ENCODE results near the gene HOXD10. TPM values are rescaled to one million over a fixed set of nuclear protein-coding genes. Genes with fewer than 3 reads are reported as not detected.

HOXD10 gene
- polyA plus RNA-seq, 4 donors = 0.09 TPM; not detected in 3

DNA sequence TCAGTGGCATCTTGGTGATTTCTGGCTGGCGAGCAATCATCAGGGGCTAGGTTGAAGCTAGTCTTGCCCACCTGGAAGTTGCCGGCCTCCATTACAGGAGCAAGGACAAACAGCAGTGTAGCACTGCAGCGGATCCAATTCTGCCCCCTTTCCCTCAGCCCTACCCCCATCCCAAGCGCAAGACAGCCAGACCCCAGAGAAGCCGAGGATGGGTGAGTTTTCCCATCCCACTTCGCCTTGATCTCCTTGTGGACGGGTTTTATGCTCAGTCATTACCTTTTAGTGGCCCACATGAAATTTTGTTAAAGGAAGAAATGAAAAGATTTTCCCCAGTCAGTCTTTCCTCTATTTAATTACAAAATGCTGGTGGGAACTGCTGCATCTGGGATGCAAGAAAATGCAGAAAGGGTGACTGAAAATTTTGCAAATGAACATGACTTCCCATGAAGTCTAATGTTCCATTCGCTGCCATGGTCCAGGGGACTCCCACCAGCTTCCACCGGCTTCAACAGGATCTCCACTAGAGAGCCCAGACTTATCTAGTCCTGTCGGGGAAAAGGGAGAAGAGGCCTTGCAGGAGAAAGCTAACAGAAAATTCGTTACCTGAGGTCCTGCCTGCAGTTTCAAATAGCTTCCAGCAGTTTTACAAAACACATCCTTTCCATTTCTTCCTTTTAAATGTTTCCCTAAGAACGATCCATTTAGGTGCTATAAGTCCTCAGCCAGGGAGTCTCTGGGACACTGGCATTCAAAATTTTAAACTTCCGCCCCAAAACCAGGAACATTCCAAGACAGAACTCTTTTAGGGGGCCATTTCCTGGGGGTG, 4.0 kb downstream of the HOXD10 start:
- H3K27ac ChIP-seq (ENCODE audit: low read depth in 1 of 3, low read length in 2 of 3) = no peak overlapping the region
- DNase-seq (no peak), FAIRE-seq (no peak)
- WGBS, 3 donors = 17 to 20% (median 19%) methylated on average over 13 of the region's 13 CpGs
- H3K27me3 ChIP-seq (ENCODE audit: control insufficient read depth in 3 of 3, insufficient read depth in 3 of 3, low read length in 3 of 3) = peaks cover 28 to 97% (median 76%) of the 10 kb centered on the region in 3 donors
- H3K4me3 ChIP-seq (ENCODE audit: low read depth in 1 of 3, low read length in 3 of 3) = no peak overlapping the region
- H3K9me3 ChIP-seq (ENCODE audit: control insufficient read depth in 2 of 2, insufficient read depth in 1 of 2, low read depth in 1 of 2, low read length in 1 of 2) = peaks cover 0 to 4% of the 10 kb centered on the region in 2 donors
- no peaks in the 10 kb centered on the region for H3K36me3 ChIP-seq (ENCODE audit: control insufficient read depth in 3 of 3, insufficient read depth in 2 of 3, low read depth in 1 of 3, low read length in 3 of 3)
- H3K4me1 ChIP-seq (ENCODE audit: control insufficient read depth in 3 of 3, insufficient read depth in 2 of 3, low read depth in 1 of 3, low read length in 2 of 3) = no peaks in the 10 kb centered on the region

DNA sequence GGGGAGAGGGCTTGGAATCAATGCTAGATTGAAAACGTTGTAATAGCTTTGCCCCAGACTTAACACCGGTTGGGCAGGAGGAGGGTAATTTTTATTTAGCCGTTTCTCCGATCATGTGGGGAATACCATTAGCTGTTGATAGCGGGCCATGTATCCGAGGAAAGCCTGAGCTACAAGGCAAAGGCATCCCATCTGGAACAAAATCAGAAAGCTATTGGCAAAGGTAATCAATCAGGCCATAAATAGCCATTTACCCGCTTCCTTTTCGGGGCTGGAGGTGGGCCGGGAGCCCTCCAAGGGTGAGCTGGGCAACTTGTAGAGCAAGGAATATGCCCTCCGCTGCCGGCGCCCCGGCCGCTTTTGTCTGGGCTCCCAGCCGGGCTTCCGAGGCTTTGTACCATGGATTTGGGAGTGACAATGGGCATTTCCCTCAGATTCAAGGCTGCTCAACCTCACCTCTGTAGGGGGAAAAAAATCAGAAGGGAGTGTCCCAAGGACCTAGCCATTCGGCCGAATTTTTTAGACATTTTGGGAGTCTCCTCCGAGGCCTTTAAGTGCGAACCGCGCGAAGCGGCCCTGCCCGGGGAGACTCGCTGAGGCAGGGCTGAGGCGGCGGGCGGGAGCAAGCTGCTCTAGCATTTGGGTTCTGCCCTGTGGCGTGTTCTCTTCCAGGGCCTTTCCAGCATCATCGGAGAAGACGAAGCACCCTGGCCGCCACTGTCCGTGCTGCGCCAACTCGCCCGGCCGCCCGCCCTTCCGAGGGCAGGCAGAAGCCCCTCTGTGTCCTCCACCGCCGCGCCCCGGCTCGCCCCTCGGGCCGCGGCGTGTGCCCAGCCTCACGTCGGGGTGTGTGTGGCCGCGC, 4.8 kb downstream of the HOXD10 start:
- Histone ChIP-seq H3K4me1 (ENCODE audit: control insufficient read depth in 3 of 3, insufficient read depth in 2 of 3, low read depth in 1 of 3, low read length in 2 of 3) (no peaks in the 10 kb centered on the region), H3K36me3 (ENCODE audit: control insufficient read depth in 3 of 3, insufficient read depth in 2 of 3, low read depth in 1 of 3, low read length in 3 of 3) (no peaks in the 10 kb centered on the region), H3K4me3 (ENCODE audit: low read depth in 1 of 3, low read length in 3 of 3) (no peak overlapping the region), H3K27me3 (ENCODE audit: control insufficient read depth in 3 of 3, insufficient read depth in 3 of 3, low read length in 3 of 3) (peaks cover 20 to 95% (median 72%) of the 10 kb centered on the region in 3 donors), H3K9me3 (ENCODE audit: control insufficient read depth in 2 of 2, insufficient read depth in 1 of 2, low read depth in 1 of 2, low read length in 1 of 2) (peaks cover 0 to 4% of the 10 kb centered on the region in 2 donors), H3K27ac (ENCODE audit: low read depth in 1 of 3, low read length in 2 of 3) (no peak overlapping the region)
- DNase-seq (no peak), FAIRE-seq (no peak)
- 9 to 19% (median 10%) methylated on average over 40 to 53 of the region's 53 CpGs for WGBS, 3 donors

DNA sequence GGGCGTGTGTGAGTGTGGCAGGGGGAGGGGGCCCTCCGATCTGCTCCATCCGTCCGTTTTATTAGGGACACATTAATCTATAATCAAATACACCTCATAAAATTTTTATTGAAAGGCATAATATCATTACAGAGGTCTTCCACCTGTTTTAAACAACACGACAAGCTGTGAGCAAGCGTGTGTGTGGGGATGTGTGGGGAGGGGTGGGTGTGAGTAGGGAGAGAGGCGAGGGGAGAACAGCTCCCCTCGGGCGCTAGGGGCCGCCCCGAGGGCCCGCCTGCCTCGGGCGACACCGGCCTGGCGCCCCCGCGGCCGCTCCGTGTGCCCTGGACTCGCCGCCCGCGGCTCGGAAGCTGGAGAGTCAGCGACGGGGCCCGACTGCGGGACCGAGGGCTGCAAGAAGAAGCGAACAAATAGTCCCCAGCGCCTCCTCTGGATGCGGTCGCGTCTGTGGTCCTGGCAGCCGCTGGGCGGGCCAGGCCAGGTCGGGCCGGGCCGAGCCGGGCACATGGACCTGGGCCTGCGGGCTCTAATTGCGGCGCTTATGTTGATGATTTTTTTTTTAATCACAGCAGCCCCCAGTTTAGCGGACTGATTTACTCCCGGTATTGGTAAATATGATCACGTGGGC, 5.6 kb downstream of the HOXD10 start:
- H3K4me1 ChIP-seq (ENCODE audit: control insufficient read depth in 3 of 3, insufficient read depth in 2 of 3, low read depth in 1 of 3, low read length in 2 of 3) = no peaks in the 10 kb centered on the region
- H3K27me3 ChIP-seq (ENCODE audit: control insufficient read depth in 3 of 3, insufficient read depth in 3 of 3, low read length in 3 of 3) = peaks cover 13 to 95% (median 64%) of the 10 kb centered on the region in 3 donors
- FAIRE-seq (no peak), DNase-seq (no peak)
- H3K36me3 ChIP-seq (ENCODE audit: control insufficient read depth in 3 of 3, insufficient read depth in 2 of 3, low read depth in 1 of 3, low read length in 3 of 3) = no peaks in the 10 kb centered on the region
- H3K9me3 ChIP-seq (ENCODE audit: control insufficient read depth in 2 of 2, insufficient read depth in 1 of 2, low read depth in 1 of 2, low read length in 1 of 2) = peaks cover 0 to 4% of the 10 kb centered on the region in 2 donors
- H3K4me3 ChIP-seq (ENCODE audit: low read depth in 1 of 3, low read length in 3 of 3) = peak overlapping the region; percentile 27 to 59 (median 30)
- WGBS, 3 donors = 2 to 5% (median 5%) methylated on average over 24 to 47 of the region's 47 CpGs
- H3K27ac ChIP-seq (ENCODE audit: low read depth in 1 of 3, low read length in 2 of 3) = no peak overlapping the region

DNA sequence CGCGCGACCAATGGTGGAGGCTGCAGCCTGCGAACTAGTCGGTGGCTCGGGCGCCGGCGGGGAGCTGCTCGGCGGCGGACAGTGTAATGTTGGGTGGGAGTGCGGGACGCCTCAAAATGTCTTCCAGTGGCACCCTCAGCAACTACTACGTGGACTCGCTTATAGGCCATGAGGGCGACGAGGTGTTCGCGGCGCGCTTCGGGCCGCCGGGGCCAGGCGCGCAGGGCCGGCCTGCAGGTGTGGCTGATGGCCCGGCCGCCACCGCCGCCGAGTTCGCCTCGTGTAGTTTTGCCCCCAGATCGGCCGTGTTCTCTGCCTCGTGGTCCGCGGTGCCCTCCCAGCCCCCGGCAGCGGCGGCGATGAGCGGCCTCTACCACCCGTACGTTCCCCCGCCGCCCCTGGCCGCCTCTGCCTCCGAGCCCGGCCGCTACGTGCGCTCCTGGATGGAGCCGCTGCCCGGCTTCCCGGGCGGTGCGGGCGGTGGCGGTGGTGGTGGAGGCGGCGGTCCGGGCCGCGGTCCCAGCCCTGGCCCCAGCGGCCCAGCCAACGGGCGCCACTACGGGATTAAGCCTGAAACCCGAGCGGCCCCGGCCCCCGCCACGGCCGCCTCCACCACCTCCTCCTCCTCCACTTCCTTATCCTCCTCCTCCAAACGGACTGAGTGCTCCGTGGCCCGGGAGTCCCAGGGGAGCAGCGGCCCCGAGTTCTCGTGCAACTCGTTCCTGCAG, 6.3 kb downstream of the HOXD10 start, which contains the start of gene HOXD9:
Gene HOXD9, plus strand, starts transcription at position 37 of the 728 bp plus-strand sequence. Its CDS starts 50 bp downstream, at position 87.
- Histone ChIP-seq H3K27me3 (ENCODE audit: control insufficient read depth in 3 of 3, insufficient read depth in 3 of 3, low read length in 3 of 3) (peaks cover 13 to 95% (median 58%) of the 10 kb centered on the region in 3 donors), H3K27ac (ENCODE audit: low read depth in 1 of 3, low read length in 2 of 3) (no peak within 1 kb of the TSS), H3K4me3 (ENCODE audit: low read depth in 1 of 3, low read length in 3 of 3) (peak within 1 kb of the TSS; percentile 27 to 59 (median 37)), H3K36me3 (ENCODE audit: control insufficient read depth in 3 of 3, insufficient read depth in 2 of 3, low read depth in 1 of 3, low read length in 3 of 3) (no peaks in the 10 kb centered on the region), H3K4me1 (ENCODE audit: control insufficient read depth in 3 of 3, insufficient read depth in 2 of 3, low read depth in 1 of 3, low read length in 2 of 3) (no peaks in the 10 kb centered on the region), H3K9me3 (ENCODE audit: control insufficient read depth in 2 of 2, insufficient read depth in 1 of 2, low read depth in 1 of 2, low read length in 1 of 2) (peaks cover 0 to 4% of the 10 kb centered on the region in 2 donors)
- FAIRE-seq (no peak), DNase-seq (peak in 1 of 2 donors; percentile 69)
- 3 to 4% (median 3%) methylated on average over 49 to 84 of the region's 84 CpGs for WGBS, 3 donors

DNA sequence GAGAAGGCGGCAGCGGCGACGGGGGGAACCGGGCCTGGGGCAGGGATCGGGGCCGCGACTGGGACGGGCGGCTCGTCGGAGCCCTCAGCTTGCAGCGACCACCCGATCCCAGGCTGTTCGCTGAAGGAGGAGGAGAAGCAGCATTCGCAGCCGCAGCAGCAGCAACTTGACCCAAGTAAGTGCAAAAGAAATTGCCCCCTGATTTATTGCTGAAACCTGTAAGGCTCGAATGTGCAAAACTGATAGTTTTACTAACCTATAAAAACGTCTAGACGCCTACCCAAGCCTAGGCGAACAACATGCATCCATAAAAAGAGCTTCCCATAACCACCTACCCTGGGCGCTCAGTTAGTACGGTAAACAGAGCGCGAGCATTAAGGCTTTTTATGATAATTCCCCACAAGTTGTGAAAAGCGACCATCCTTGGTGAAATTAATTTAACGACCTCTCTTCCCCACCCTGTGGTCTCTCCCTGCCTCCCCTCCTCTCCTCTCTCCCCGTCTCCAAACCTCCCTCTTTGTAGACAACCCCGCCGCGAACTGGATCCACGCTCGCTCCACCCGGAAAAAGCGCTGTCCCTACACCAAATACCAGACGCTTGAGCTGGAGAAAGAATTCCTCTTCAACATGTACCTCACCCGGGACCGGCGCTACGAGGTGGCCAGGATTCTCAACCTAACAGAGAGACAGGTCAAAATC, 7.0 kb downstream of the HOXD10 start:
- H3K27ac ChIP-seq (ENCODE audit: low read depth in 1 of 3, low read length in 2 of 3) = no peak overlapping the region
- FAIRE-seq (no peak), DNase-seq (no peak)
- peaks cover 14 to 95% (median 62%) of the 10 kb centered on the region in 3 donors for H3K27me3 ChIP-seq (ENCODE audit: control insufficient read depth in 3 of 3, insufficient read depth in 3 of 3, low read length in 3 of 3)
- 7 to 9% (median 7%) methylated on average over 40 of the region's 40 CpGs for WGBS, 3 donors
- H3K4me1 ChIP-seq (ENCODE audit: control insufficient read depth in 3 of 3, insufficient read depth in 2 of 3, low read depth in 1 of 3, low read length in 2 of 3) = no peaks in the 10 kb centered on the region
- peak overlapping the region in 2 of 3 donors; percentile 37 to 59 for H3K4me3 ChIP-seq (ENCODE audit: low read depth in 1 of 3, low read length in 3 of 3)
- peaks cover 0 to 4% of the 10 kb centered on the region in 2 donors for H3K9me3 ChIP-seq (ENCODE audit: control insufficient read depth in 2 of 2, insufficient read depth in 1 of 2, low read depth in 1 of 2, low read length in 1 of 2)
- H3K36me3 ChIP-seq (ENCODE audit: control insufficient read depth in 3 of 3, insufficient read depth in 2 of 3, low read depth in 1 of 3, low read length in 3 of 3) = no peaks in the 10 kb centered on the region

DNA sequence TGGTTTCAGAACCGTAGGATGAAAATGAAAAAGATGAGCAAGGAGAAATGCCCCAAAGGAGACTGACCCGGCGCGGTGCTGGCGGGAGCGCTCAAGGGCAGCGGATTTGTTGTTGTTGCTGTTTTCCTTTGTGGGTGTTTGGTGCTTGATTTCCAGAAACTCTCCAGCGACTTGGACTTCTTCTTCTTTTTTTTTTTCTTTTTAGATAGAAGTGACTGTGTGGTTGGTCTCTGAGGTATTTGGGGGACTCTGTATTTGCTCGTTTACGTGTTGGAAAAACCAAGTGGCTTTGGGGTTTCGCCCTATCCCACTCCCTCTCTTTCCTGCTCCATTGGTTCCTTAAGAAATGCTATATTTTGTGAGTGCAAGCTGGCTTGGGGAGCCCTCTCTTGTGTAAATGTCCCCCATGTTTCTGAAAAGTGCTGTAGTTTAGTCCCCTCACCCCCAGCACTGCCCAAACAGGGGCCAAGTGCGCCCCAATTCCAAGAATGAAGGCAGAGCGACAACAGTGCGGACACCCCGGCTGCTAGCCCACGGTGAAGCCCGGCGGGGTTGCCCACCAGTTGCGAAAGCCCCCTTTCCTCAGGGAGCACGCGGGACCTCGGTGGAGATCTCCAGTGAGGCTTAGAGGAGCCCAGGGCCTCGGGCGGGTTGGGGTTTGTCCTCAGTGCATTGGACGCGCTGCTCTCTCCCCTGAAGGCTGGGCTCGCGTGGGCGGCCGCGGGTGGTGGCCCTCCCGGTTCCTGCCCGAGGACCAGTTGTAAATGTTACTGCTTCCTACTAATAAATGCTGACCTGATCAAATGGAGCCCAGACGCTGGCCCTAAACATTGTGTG, 7.8 kb downstream of the HOXD10 start:
- WGBS, 3 donors = 13 to 17% (median 16%) methylated on average over 30 to 34 of the region's 34 CpGs
- no peaks in the 10 kb centered on the region for H3K36me3 ChIP-seq (ENCODE audit: control insufficient read depth in 3 of 3, insufficient read depth in 2 of 3, low read depth in 1 of 3, low read length in 3 of 3)
- peaks cover 14 to 96% (median 65%) of the 10 kb centered on the region in 3 donors for H3K27me3 ChIP-seq (ENCODE audit: control insufficient read depth in 3 of 3, insufficient read depth in 3 of 3, low read length in 3 of 3)
- no peaks in the 10 kb centered on the region for H3K9me3 ChIP-seq (ENCODE audit: control insufficient read depth in 2 of 2, insufficient read depth in 1 of 2, low read depth in 1 of 2, low read length in 1 of 2)
- H3K4me1 ChIP-seq (ENCODE audit: control insufficient read depth in 3 of 3, insufficient read depth in 2 of 3, low read depth in 1 of 3, low read length in 2 of 3) = peaks cover 0 to 1% (median 0%) of the 10 kb centered on the region in 3 donors
- H3K4me3 ChIP-seq (ENCODE audit: low read depth in 1 of 3, low read length in 3 of 3) = peak overlapping the region in 1 of 3 donors; percentile 37
- no peak overlapping the region for H3K27ac ChIP-seq (ENCODE audit: low read depth in 1 of 3, low read length in 2 of 3)
- DNase-seq (no peak), FAIRE-seq (no peak)
